ENCODE results near the gene PLOD3.

Gene PLOD3

DNA sequence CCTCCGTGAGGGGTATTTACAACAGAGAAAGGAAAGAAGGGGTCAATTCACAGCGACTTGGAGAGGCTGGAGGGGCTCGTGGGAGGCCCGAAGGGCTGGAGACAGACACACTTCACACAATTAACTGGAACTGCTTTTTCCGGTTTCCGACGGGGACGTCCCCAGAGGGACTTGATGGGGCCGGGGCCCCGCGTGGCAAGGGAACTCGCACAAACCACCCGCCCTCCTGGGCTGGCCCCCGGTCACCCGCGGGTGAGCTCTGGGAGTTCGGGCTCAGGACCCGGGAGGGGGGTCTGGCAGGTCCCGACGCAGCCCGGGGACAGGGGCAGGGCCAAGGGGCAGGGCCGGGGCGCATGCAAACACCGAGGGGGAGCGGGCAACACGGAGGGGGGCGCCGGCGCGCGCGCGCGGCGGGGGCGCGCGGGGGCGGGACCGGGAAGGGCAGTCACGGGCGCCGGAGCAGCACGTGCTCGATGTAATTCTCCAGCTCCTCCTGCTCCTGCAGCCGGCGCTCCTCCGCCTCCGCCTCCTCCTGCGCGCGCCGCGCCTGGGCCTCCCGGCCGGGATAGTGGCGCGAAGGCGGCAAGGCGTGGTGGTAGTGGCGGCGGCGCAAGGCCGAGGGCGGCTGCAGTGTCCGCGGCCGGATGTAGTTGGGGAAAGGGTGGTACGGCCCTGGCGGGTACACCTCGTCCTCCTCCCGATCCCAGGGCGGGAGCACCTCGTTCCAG lies 54.7 kb downstream of the PLOD3 start:
- Histone ChIP-seq H3K4me1 (ENCODE audit: control insufficient read depth, insufficient read depth, low read depth, low read length) (peaks cover 67% of the 10 kb centered on the region), H2BK12ac (ENCODE audit: low read length in 2 of 2) (no peak overlapping the region), H4K91ac (ENCODE audit: low read length) (no peak overlapping the region), H2AFZ (ENCODE audit: low read depth, low read length) (no peak overlapping the region), H3K14ac (ENCODE audit: low read length in 2 of 2) (no peak overlapping the region), H3K27me3 (ENCODE audit: control insufficient read depth in 1 of 2, insufficient read depth in 1 of 2, low read length in 2 of 2) (peaks cover 29 to 43% of the 10 kb centered on the region in 2 experiments), H3K23ac (ENCODE audit: low read length in 2 of 2) (no peak overlapping the region), H3K4ac (ENCODE audit: low read depth in 1 of 2, low read length in 2 of 2) (no peak overlapping the region), H3K79me1 (replicated peaks; ENCODE audit: low read length, poor library complexity, severe bottlenecking) (peaks cover 10% of the 10 kb centered on the region), H2BK5ac (ENCODE audit: low read depth, low read length, poor library complexity, severe bottlenecking) (no peak overlapping the region), H3K27ac (ENCODE audit: low read length, poor library complexity, severe bottlenecking) (no peak overlapping the region), H3K4me2 (ENCODE audit: low read length, poor library complexity, severe bottlenecking) (peak overlapping the region; percentile 89), H4K8ac (ENCODE audit: low read length) (no peak overlapping the region), H2BK15ac (ENCODE audit: low read depth, poor library complexity, severe bottlenecking) (peak overlapping the region; percentile 17), H2AK5ac (ENCODE audit: low read length, severe bottlenecking) (no peak overlapping the region), H3K4me3 (ENCODE audit: insufficient read depth in 1 of 2, low read depth in 1 of 2, low read length in 2 of 2) (peak overlapping the region in 1 of 2 experiments; percentile 35), H3K9ac (ENCODE audit: low read length) (no peak overlapping the region), H3K18ac (ENCODE audit: low read depth in 1 of 2, low read length in 2 of 2) (no peak overlapping the region), H3K9me3 (ENCODE audit: control insufficient read depth, low read length) (no peaks in the 10 kb centered on the region), H3K36me3 (ENCODE audit: control insufficient read depth in 1 of 2, insufficient read depth in 2 of 2, low read depth in 1 of 2, low read length in 2 of 2) (peaks cover 35 to 36% of the 10 kb centered on the region in 2 experiments), H2BK120ac (ENCODE audit: low read depth, low read length) (no peak overlapping the region)
- peak; percentile 52 for DNase-seq
- 4% methylated on average over 15 of the region's 74 CpGs for WGBS

DNA sequence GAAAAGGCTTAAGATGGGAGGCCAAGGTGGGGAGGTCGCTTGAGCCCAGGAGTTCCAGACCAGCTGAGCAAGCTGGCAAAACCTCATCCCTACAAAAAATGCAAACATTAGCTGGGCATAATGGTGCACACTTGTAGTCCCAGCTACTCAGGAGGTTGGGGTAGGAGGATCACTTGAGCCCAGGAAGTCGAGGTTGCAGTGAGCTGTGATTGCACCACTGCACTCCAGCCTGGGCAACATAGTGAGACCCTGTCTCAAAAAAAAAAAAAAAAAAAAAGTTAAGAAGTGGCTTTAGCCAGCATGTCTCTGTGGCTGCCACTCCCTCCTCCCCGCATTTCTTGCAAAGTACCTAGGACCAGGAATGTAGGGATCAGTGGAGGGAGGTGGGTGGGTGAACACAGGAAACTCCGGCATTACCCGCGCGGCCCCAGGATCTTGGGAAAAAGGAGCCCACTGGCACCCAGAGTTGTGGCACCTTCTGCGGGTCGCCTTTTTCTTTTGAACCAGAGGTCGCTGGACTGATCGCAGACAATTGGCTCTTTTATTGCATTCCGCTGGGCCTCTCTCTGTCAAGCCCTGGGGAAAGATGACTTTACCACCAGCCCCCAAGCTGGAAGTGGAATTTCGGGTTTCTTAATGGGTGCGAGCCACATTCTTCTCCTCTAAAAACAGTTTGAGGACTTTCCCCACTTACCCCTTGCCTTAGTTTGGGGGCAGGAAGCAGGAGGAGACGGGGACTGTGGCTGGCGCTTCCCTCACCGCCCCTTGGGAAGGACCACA lies 55.5 kb downstream of the PLOD3 start:
- WGBS, result 66% methylated on average over 17 of the region's 17 CpGs
- no peak overlapping the region for H4K91ac ChIP-seq (ENCODE audit: low read length)
- no peak overlapping the region for H3K27ac ChIP-seq (ENCODE audit: low read length, poor library complexity, severe bottlenecking)
- no peak overlapping the region for H2BK120ac ChIP-seq (ENCODE audit: low read depth, low read length)
- peaks cover 63% of the 10 kb centered on the region for H3K4me1 ChIP-seq (ENCODE audit: control insufficient read depth, insufficient read depth, low read depth, low read length)
- no peak overlapping the region for H3K18ac ChIP-seq (ENCODE audit: low read depth in 1 of 2, low read length in 2 of 2)
- no peak overlapping the region for H2AK5ac ChIP-seq (ENCODE audit: low read length, severe bottlenecking)
- no peak overlapping the region for H3K4ac ChIP-seq (ENCODE audit: low read depth in 1 of 2, low read length in 2 of 2)
- no peak overlapping the region for H3K14ac ChIP-seq (ENCODE audit: low read length in 2 of 2)
- no peaks in the 10 kb centered on the region for H3K9me3 ChIP-seq (ENCODE audit: control insufficient read depth, low read length)
- no peak for DNase-seq
- H3K4me2 ChIP-seq (ENCODE audit: low read length, poor library complexity, severe bottlenecking), result no peak overlapping the region
- H4K8ac ChIP-seq (ENCODE audit: low read length), result no peak overlapping the region
- no peak overlapping the region for H2AFZ ChIP-seq (ENCODE audit: low read depth, low read length)
- H3K9ac ChIP-seq (ENCODE audit: low read length), result no peak overlapping the region
- H2BK12ac ChIP-seq (ENCODE audit: low read length in 2 of 2), result no peak overlapping the region
- peaks cover 43 to 44% of the 10 kb centered on the region in 2 experiments for H3K36me3 ChIP-seq (ENCODE audit: control insufficient read depth in 1 of 2, insufficient read depth in 2 of 2, low read depth in 1 of 2, low read length in 2 of 2)
- peaks cover 13% of the 10 kb centered on the region for H3K79me1 ChIP-seq (replicated peaks; ENCODE audit: low read length, poor library complexity, severe bottlenecking)
- no peak overlapping the region for H3K4me3 ChIP-seq (ENCODE audit: insufficient read depth in 1 of 2, low read depth in 1 of 2, low read length in 2 of 2)
- no peak overlapping the region for H2BK5ac ChIP-seq (ENCODE audit: low read depth, low read length, poor library complexity, severe bottlenecking)
- no peak overlapping the region for H2BK15ac ChIP-seq (ENCODE audit: low read depth, poor library complexity, severe bottlenecking)
- H3K27me3 ChIP-seq (ENCODE audit: control insufficient read depth in 1 of 2, insufficient read depth in 1 of 2, low read length in 2 of 2), result peaks cover 20 to 34% of the 10 kb centered on the region in 2 experiments
- no peak overlapping the region for H3K23ac ChIP-seq (ENCODE audit: low read length in 2 of 2)

DNA sequence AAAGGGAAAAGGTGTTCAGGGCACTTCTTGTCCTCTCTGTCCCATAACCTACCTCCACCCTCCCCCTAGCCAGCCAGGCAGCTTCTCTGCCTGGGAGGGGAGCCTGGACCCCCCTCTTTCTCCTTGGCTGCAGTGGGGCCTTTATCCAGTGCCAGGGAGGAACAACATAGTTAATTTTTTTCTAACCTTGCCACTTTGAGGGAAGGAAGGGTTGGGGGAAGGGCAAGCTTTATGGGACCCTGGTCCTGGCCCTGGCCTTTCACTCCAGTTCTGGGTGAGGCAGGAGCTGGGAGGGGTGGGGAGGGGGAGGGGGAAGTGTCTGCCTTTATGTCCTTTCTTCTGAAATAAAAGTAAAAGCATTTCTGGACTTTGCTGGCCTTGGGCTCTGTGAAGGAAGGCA lies 56.5 kb downstream of the PLOD3 start:
- no peak overlapping the region for H3K14ac ChIP-seq (ENCODE audit: low read length in 2 of 2)
- no peak overlapping the region for H2BK5ac ChIP-seq (ENCODE audit: low read depth, low read length, poor library complexity, severe bottlenecking)
- no peak overlapping the region for H2AK5ac ChIP-seq (ENCODE audit: low read length, severe bottlenecking)
- peaks cover 48 to 49% of the 10 kb centered on the region in 2 experiments for H3K36me3 ChIP-seq (ENCODE audit: control insufficient read depth in 1 of 2, insufficient read depth in 2 of 2, low read depth in 1 of 2, low read length in 2 of 2)
- no peak overlapping the region for H3K4me3 ChIP-seq (ENCODE audit: insufficient read depth in 1 of 2, low read depth in 1 of 2, low read length in 2 of 2)
- H3K9ac ChIP-seq (ENCODE audit: low read length), result no peak overlapping the region
- H4K8ac ChIP-seq (ENCODE audit: low read length), result no peak overlapping the region
- peaks cover 11 to 29% of the 10 kb centered on the region in 2 experiments for H3K27me3 ChIP-seq (ENCODE audit: control insufficient read depth in 1 of 2, insufficient read depth in 1 of 2, low read length in 2 of 2)
- no peak overlapping the region for H3K18ac ChIP-seq (ENCODE audit: low read depth in 1 of 2, low read length in 2 of 2)
- no peak overlapping the region for H4K91ac ChIP-seq (ENCODE audit: low read length)
- H3K4me1 ChIP-seq (ENCODE audit: control insufficient read depth, insufficient read depth, low read depth, low read length), result peaks cover 56% of the 10 kb centered on the region
- no peak overlapping the region for H3K27ac ChIP-seq (ENCODE audit: low read length, poor library complexity, severe bottlenecking)
- no peak overlapping the region for H2AFZ ChIP-seq (ENCODE audit: low read depth, low read length)
- no peak overlapping the region for H3K23ac ChIP-seq (ENCODE audit: low read length in 2 of 2)
- DNase-seq, result no peak
- no peak overlapping the region for H3K4me2 ChIP-seq (ENCODE audit: low read length, poor library complexity, severe bottlenecking)
- no peak overlapping the region for H2BK12ac ChIP-seq (ENCODE audit: low read length in 2 of 2)
- H2BK15ac ChIP-seq (ENCODE audit: low read depth, poor library complexity, severe bottlenecking), result no peak overlapping the region
- H2BK120ac ChIP-seq (ENCODE audit: low read depth, low read length), result no peak overlapping the region
- H3K79me1 ChIP-seq (replicated peaks; ENCODE audit: low read length, poor library complexity, severe bottlenecking), result peaks cover 19% of the 10 kb centered on the region
- no peaks in the 10 kb centered on the region for H3K9me3 ChIP-seq (ENCODE audit: control insufficient read depth, low read length)
- H3K4ac ChIP-seq (ENCODE audit: low read depth in 1 of 2, low read length in 2 of 2), result no peak overlapping the region

Data from mesenchymal stem cell (in vitro differentiated cells and primary cell).